ENCODE results near the gene ZNF594. TPM values are rescaled to one million over a fixed set of nuclear protein-coding genes. Genes with fewer than 3 reads are reported as not detected.

Gene ZNF594
- polyA plus RNA-seq, 3 donors = 18.7 to 27.6 (median 26.2) TPM

Other genes with a start within 250 kb of the ZNF594 start
- 100 to 1,000 TPM; 401 to 502 (median 460) TPM for gene PFN1, start 243.3 kb downstream of the ZNF594 start, polyA plus RNA-seq (ENCODE audit: insufficient read length in 3 of 3)
- gene ENO3, start 240.7 kb downstream of the ZNF594 start, polyA plus RNA-seq (ENCODE audit: insufficient read length in 3 of 3) = 10 to 100 TPM; 26.2 to 30.9 (median 28.9) TPM
- gene SPAG7, start 224.1 kb downstream of the ZNF594 start, polyA plus RNA-seq (ENCODE audit: insufficient read length in 3 of 3) = 100 to 1,000 TPM in 1 of 3 donors, 10 to 100 TPM in 2; 99.6 to 111 (median 100.0) TPM
- gene CAMTA2, start 204.2 kb downstream of the ZNF594 start, polyA plus RNA-seq (ENCODE audit: insufficient read length in 3 of 3) = 10 to 100 TPM; 25.3 to 35.7 (median 34.8) TPM
- 1 to 10 TPM; 6.9 to 9.5 (median 9.3) TPM for gene INCA1, start 194.3 kb downstream of the ZNF594 start, polyA plus RNA-seq (ENCODE audit: insufficient read length in 3 of 3)
- gene KIF1C, start 193.9 kb downstream of the ZNF594 start, polyA plus RNA-seq (ENCODE audit: insufficient read length in 3 of 3) = 10 to 100 TPM; 89.4 to 99.7 (median 90.9) TPM
- gene SLC52A1, start 156.4 kb downstream of the ZNF594 start, polyA plus RNA-seq (ENCODE audit: insufficient read length in 3 of 3) = under 1 TPM; 0.24 to 0.42 (median 0.41) TPM
- 10 to 100 TPM; 13.7 to 16.9 (median 15.0) TPM for gene ZFP3, start 113.4 kb downstream of the ZNF594 start, polyA plus RNA-seq (ENCODE audit: insufficient read length in 3 of 3)
- gene ZNF232, start 80.0 kb downstream of the ZNF594 start, polyA plus RNA-seq (ENCODE audit: insufficient read length in 3 of 3) = 10 to 100 TPM; 21.8 to 50.0 (median 24.0) TPM
- 10 to 100 TPM in 1 of 3 donors, 1 to 10 TPM in 2; 2.5 to 14.7 (median 5.1) TPM for gene USP6, start 75.8 kb downstream of the ZNF594 start, polyA plus RNA-seq (ENCODE audit: insufficient read length in 3 of 3)
- 1 to 10 TPM in 2 of 3 donors, under 1 TPM in 1; 0.91 to 2.2 (median 1.4) TPM for gene SCIMP, start 43.0 kb upstream of the ZNF594 start, polyA plus RNA-seq (ENCODE audit: insufficient read length in 3 of 3)
- gene RABEP1, start 90.4 kb upstream of the ZNF594 start, polyA plus RNA-seq (ENCODE audit: insufficient read length in 3 of 3) = 10 to 100 TPM; 58.9 to 68.4 (median 59.0) TPM
- 10 to 100 TPM; 65.0 to 80.9 (median 77.2) TPM for gene NUP88, start 227.8 kb upstream of the ZNF594 start, polyA plus RNA-seq (ENCODE audit: insufficient read length in 3 of 3)
- 10 to 100 TPM; 63.7 to 91.1 (median 89.8) TPM for gene RPAIN, start 228.3 kb upstream of the ZNF594 start, polyA plus RNA-seq (ENCODE audit: insufficient read length in 3 of 3)
- 100 to 1,000 TPM; 135 to 161 (median 156) TPM for gene C1QBP, start 247.3 kb upstream of the ZNF594 start, polyA plus RNA-seq (ENCODE audit: insufficient read length in 3 of 3)

All from renal pelvis (tissue), 3 donors.